GM21367 (cell line): Measurements from ENCODE around the gene MEF2C.

ENCODE experiments used
- ATAC-seq: cut with Tn5 transposase; IDR thresholded peaks from one replicate; pipeline ENCODE4 v1.9.1; 2021; ENCODE audit not compliant: unreplicated experiment

The MEF2C gene

GRCh38 chr5:88889189-88890069, 6.4 kb upstream of the MEF2C start:
- ATAC-seq = peak; percentile 16

GRCh38 chr5:88888848-88889188, 5.8 kb upstream of the MEF2C start:
- ATAC-seq = no peak

- ATAC-seq = no peak
These were observed 5.3 kb upstream of the MEF2C start for GRCh38 chr5:88888291-88888690.

- no peak for ATAC-seq
These were observed 4.4 kb upstream of the MEF2C start for GRCh38 chr5:88887342-88887741.

GRCh38 chr5:88886746-88887341, 3.9 kb upstream of the MEF2C start:
- no peak for ATAC-seq

- ATAC-seq = no peak
These were observed 3.3 kb upstream of the MEF2C start for GRCh38 chr5:88886252-88886651.

- no peak for ATAC-seq
These were observed 2.0 kb upstream of the MEF2C start for GRCh38 chr5:88885002-88885401.

- ATAC-seq = no peak
These were observed 1.6 kb upstream of the MEF2C start for GRCh38 chr5:88884608-88884877.

- peak; percentile 20 for ATAC-seq
These were observed 1.0 kb upstream of the MEF2C start for GRCh38 chr5:88883836-88884607.

GRCh38 chr5:88882276-88883038, 527 bp downstream of the MEF2C start:
- no peak for ATAC-seq

- no peak for ATAC-seq
These were observed 1.4 kb downstream of the MEF2C start for GRCh38 chr5:88881571-88881971.

GRCh38 chr5:88880201-88880600, 2.8 kb downstream of the MEF2C start:
- ATAC-seq = no peak

- ATAC-seq = no peak
These were observed 3.3 kb downstream of the MEF2C start for GRCh38 chr5:88879724-88880123.

GRCh38 chr5:88878976-88879375, 4.0 kb downstream of the MEF2C start:
- no peak for ATAC-seq

- no peak for ATAC-seq
These were observed 5.2 kb downstream of the MEF2C start for GRCh38 chr5:88877826-88878225.

GRCh38 chr5:88876714-88877113, 6.3 kb downstream of the MEF2C start:
- no peak for ATAC-seq

- peak; percentile 45 for ATAC-seq
These were observed 7.4 kb downstream of the MEF2C start for GRCh38 chr5:88875341-88876234.

- ATAC-seq = no peak
These were observed 9.5 kb downstream of the MEF2C start for GRCh38 chr5:88873447-88873846.

GRCh38 chr5:88872971-88873370, 10.0 kb downstream of the MEF2C start:
- ATAC-seq = no peak

GRCh38 chr5:88870285-88870684, 12.7 kb downstream of the MEF2C start:
- ATAC-seq = no peak
